Kidney (tissue), 14 donors: ENCODE measurements around the gene CGN. TPM values are rescaled to one million over a fixed set of nuclear protein-coding genes. Genes with fewer than 3 reads are reported as not detected.
"Not testable (repeated sequence)": the region's sequence is repeated elsewhere in the genome, so short reads cannot be mapped to it uniquely, and the experiment has no call there.

Source experiments
- DNase-seq, 5 donors: peaks; one replicate each; pipeline ENCODE4 v3.0.0-alpha.2; 2013 to 2020
- FAIRE-seq: peaks from 2 replicates; lab custom pipeline; 2012; peaks lifted over from hg19 to GRCh38; lab: Jason Lieb, UNC
- H3K27ac ChIP-seq, 2 donors: one replicate each; pipeline ENCODE4 v1.7.0; 2013; ENCODE audit warnings: low read depth in 2 of 2, low read length in 2 of 2, inconsistent platforms in 1 of 2
- H3K27me3 ChIP-seq: one replicate; pipeline ENCODE4 v1.7.1; 2013; ENCODE audit warnings: low read length, inconsistent platforms; ENCODE audit not compliant: control insufficient read depth, insufficient read depth
- H3K36me3 ChIP-seq, 3 donors: one replicate each; pipeline versions ENCODE4 v1.7.0 to v1.7.1; 2013; ENCODE audit warnings: low read length in 3 of 3, control low read depth in 1 of 3, inconsistent platforms in 1 of 3; ENCODE audit not compliant: insufficient read depth in 3 of 3, control insufficient read depth in 2 of 3
- H3K4me1 ChIP-seq, 3 donors: one replicate each; pipeline versions ENCODE4 v1.7.0 to v1.7.1; 2013; ENCODE audit warnings: low read length in 3 of 3, inconsistent platforms in 1 of 3, low read depth in 1 of 3; ENCODE audit not compliant: control insufficient read depth in 2 of 3, insufficient read depth in 2 of 3
- H3K4me3 ChIP-seq, 3 donors: one replicate each; pipeline versions ENCODE4 v1.7.0 to v1.8.1; 2013; ENCODE audit warnings: low read length in 3 of 3, control low read depth in 1 of 3, inconsistent platforms in 1 of 3
- H3K9ac ChIP-seq, 3 donors: one replicate each; pipeline versions ENCODE4 v1.7.0 to v1.7.1; 2013; ENCODE audit warnings: low read length in 3 of 3, control low read depth in 1 of 3, inconsistent platforms in 1 of 3
- H3K9me3 ChIP-seq, 3 donors: one replicate each; pipeline versions ENCODE4 v1.7.0 to v1.7.1; 2013; ENCODE audit warnings: low read length in 3 of 3, control low read depth in 1 of 3, inconsistent platforms in 1 of 3; ENCODE audit not compliant: control insufficient read depth in 2 of 3, insufficient read depth in 1 of 3
- CTCF ChIP-seq: IDR thresholded peaks from 3 replicates; pipeline ENCODE4 v1.5.1; 2012; ENCODE audit warnings: mild to moderate bottlenecking, moderate library complexity, borderline replicate concordance; ENCODE audit not compliant: insufficient read depth; ENCODE audit errors: extremely low read depth
- intact Hi-C: fragments of 100-400 bp; cut with DNase I; formaldehyde crosslinking; loops from one replicate; pipeline ENCODE4 v1.11.1; 2022
- polyA plus RNA-seq: library from polyadenylated mRNA; stranded (reverse); fragments of 350-450 nt; fragmentation: Illumina TruSeq; extraction: RNeasy Lipid Tissue Mini Kit (QIAGEN cat#74804); gene quantifications from one replicate; pipeline ENCODE4 v1.2.3, GENCODE V29; 2014; ENCODE audit warnings: low read depth, low replicate concordance; ENCODE audit not compliant: insufficient read depth
- total RNA-seq: library from RNA; stranded (reverse); fragmentation: NEBNext Ultra II Directional; extraction: Animal tissue kit (Norgen Biotek cat#: 25700); gene quantifications from one replicate; pipeline ENCODE4 v1.2.1, GENCODE V29; 2021
- donor health status: control.
- donor health status: control.
- donor health status: control.
- donor health status: control.
- donor health status: control.
- donor health status: DM: yes; HTN: yes; CAD: no.
- donor health status: Normal renal cell carcinoma (clear cell type).

The CGN gene
- total and polyA plus RNA-seq, 2 donors from 2014 or later: 24.0 to 41.6 TPM

DNA sequence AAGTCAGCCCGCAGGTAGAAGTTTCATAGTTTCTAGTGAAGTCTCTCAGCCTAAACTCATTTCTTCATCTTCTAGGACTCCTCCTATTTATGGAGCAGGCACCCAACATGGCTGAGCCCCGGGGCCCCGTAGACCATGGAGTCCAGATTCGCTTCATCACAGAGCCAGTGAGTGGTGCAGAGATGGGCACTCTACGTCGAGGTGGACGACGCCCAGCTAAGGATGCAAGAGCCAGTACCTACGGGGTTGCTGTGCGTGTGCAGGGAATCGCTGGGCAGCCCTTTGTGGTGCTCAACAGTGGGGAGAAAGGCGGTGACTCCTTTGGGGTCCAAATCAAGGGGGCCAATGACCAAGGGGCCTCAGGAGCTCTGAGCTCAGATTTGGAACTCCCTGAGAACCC lies 7.2 kb downstream of the CGN start:
- intact Hi-C loops: no loop called here
- DNase-seq (no peak), FAIRE-seq (no peak)
- Histone ChIP-seq H3K27me3 (peaks cover 4% of the 10 kb centered on the region), H3K9ac (no peak overlapping the region), H3K4me3 (no peak overlapping the region), H3K4me1 (peaks cover 5 to 28% (median 12%) of the 10 kb centered on the region in 3 donors), H3K36me3 (peaks cover 0 to 9% (median 0%) of the 10 kb centered on the region in 3 donors), H3K27ac (no peak overlapping the region), H3K9me3 (no peaks in the 10 kb centered on the region)
- TF ChIP-seq CTCF: no peak

DNA sequence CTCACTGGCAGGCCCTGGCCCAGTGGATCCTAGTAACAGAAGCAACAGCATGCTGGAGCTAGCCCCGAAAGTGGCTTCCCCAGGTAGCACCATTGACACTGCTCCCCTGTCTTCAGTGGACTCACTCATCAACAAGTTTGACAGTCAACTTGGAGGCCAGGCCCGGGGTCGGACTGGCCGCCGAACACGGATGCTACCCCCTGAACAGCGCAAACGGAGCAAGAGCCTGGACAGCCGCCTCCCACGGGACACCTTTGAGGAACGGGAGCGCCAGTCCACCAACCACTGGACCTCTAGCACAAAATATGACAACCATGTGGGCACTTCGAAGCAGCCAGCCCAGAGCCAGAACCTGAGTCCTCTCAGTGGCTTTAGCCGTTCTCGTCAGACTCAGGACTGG lies 7.7 kb downstream of the CGN start:
- Histone ChIP-seq H3K27me3 (no peaks in the 10 kb centered on the region), H3K4me3 (no peak overlapping the region), H3K36me3 (peaks cover 0 to 14% (median 0%) of the 10 kb centered on the region in 3 donors), H3K4me1 (peaks cover 5 to 25% (median 12%) of the 10 kb centered on the region in 3 donors), H3K9me3 (no peaks in the 10 kb centered on the region), H3K27ac (peak overlapping the region; percentile 34 to 36), H3K9ac (no peak overlapping the region)
- DNase-seq (no peak), FAIRE-seq (no peak)
- no peak for TF ChIP-seq CTCF
- intact Hi-C loops: no loop called here

GRCh38 chr1:151519667-151520066 lies 8.5 kb downstream of the CGN start:
- TF ChIP-seq CTCF: no peak
- Histone ChIP-seq H3K9me3 (no peaks in the 10 kb centered on the region), H3K9ac (no peak overlapping the region), H3K36me3 (peaks cover 0 to 18% (median 0%) of the 10 kb centered on the region in 3 donors), H3K27me3 (no peaks in the 10 kb centered on the region), H3K4me3 (no peak overlapping the region), H3K4me1 (peaks cover 2 to 18% (median 15%) of the 10 kb centered on the region in 3 donors), H3K27ac (peak overlapping the region; percentile 34 to 36)
- peak in 3 of 5 donors; percentile 42 to 80 (median 60) for DNase-seq
- FAIRE-seq: no peak
- intact Hi-C loops: no loop called here

GRCh38 chr1:151520359-151520758 lies 9.2 kb downstream of the CGN start:
- H3K27ac ChIP-seq: no peak overlapping the region
- no peaks in the 10 kb centered on the region for H3K27me3 ChIP-seq
- H3K9me3 ChIP-seq: no peaks in the 10 kb centered on the region
- H3K36me3 ChIP-seq: peaks cover 0 to 22% (median 0%) of the 10 kb centered on the region in 3 donors
- intact Hi-C loops: no loop called here
- TF ChIP-seq CTCF: no peak
- DNase-seq (peak in 1 of 5 donors; percentile 12), FAIRE-seq (no peak)
- H3K9ac ChIP-seq: peak overlapping the region in 1 of 3 donors; percentile 16
- no peak overlapping the region for H3K4me3 ChIP-seq
- H3K4me1 ChIP-seq: peaks cover 2 to 17% (median 15%) of the 10 kb centered on the region in 3 donors

- intact Hi-C loops, H3K9ac ChIP-seq, DNase-seq, H3K27me3 ChIP-seq, H3K27ac ChIP-seq, H3K9me3 ChIP-seq, FAIRE-seq, H3K4me3 ChIP-seq: not testable (repeated sequence)
- peaks cover 2 to 15% (median 14%) of the 10 kb centered on the region in 3 donors for H3K4me1 ChIP-seq
- H3K36me3 ChIP-seq: peaks cover 0 to 32% (median 0%) of the 10 kb centered on the region in 3 donors
These were observed 11.2 kb downstream of the CGN start for GRCh38 chr1:151522427-151522826.
